Glutamatergic neuron (in vitro differentiated cells): Measurements from ENCODE around the gene AKT1. TPM values are rescaled to one million over a fixed set of nuclear protein-coding genes. Genes with fewer than 3 reads are reported as not detected.
A peak's percentile ranks its signal among the peaks of the same experiment; 100 is the strongest.

ENCODE experiments used
- DNase-seq: peaks from one replicate; pipeline ENCODE4 v3.0.0; 2022
- H3K27ac Mint-ChIP-seq: one replicate; pipeline ENCODE4 v1.8.0; 2020; ENCODE audit warnings: mild to moderate bottlenecking, mixed read lengths, inconsistent platforms; ENCODE audit not compliant: unreplicated experiment
- H3K27me3 Mint-ChIP-seq: one replicate; pipeline ENCODE4 v1.8.0; 2020; ENCODE audit warnings: mild to moderate bottlenecking, moderate library complexity, mixed read lengths, inconsistent platforms; ENCODE audit not compliant: unreplicated experiment
- H3K36me3 Mint-ChIP-seq: one replicate; pipeline ENCODE4 v1.8.0; 2020; ENCODE audit warnings: mild to moderate bottlenecking, mixed read lengths, inconsistent platforms; ENCODE audit not compliant: unreplicated experiment
- H3K4me1 Mint-ChIP-seq: one replicate; pipeline ENCODE4 v1.8.0; 2020; ENCODE audit warnings: mild to moderate bottlenecking, low read depth, mixed read lengths, inconsistent platforms; ENCODE audit not compliant: unreplicated experiment
- H3K4me3 Mint-ChIP-seq: one replicate; pipeline ENCODE4 v1.8.0; 2020; ENCODE audit warnings: mild to moderate bottlenecking, mixed read lengths, inconsistent platforms; ENCODE audit not compliant: unreplicated experiment
- H3K9me3 Mint-ChIP-seq: one replicate; pipeline ENCODE4 v1.8.0; 2020; ENCODE audit warnings: mild to moderate bottlenecking, moderate library complexity, mixed read lengths, inconsistent platforms; ENCODE audit not compliant: unreplicated experiment
- CTCF ChIP-seq: fragments of 200-600 bp; sonication (generic); IDR thresholded peaks from one replicate; pipeline ENCODE4 v1.5.0; 2021; ENCODE audit not compliant: partially characterized antibody, unreplicated experiment
- total RNA-seq: library from RNA; stranded (reverse); fragmentation: NEBNext Ultra II Directional; extraction: Animal tissue kit (Norgen Biotek cat#: 25700); gene quantifications from one replicate; pipeline ENCODE4 v1.2.1, GENCODE V29; 2021; ENCODE audit not compliant: unreplicated experiment

The AKT1 gene
- total RNA-seq, 1 donor from 2014 or later: 300 TPM

DNA sequence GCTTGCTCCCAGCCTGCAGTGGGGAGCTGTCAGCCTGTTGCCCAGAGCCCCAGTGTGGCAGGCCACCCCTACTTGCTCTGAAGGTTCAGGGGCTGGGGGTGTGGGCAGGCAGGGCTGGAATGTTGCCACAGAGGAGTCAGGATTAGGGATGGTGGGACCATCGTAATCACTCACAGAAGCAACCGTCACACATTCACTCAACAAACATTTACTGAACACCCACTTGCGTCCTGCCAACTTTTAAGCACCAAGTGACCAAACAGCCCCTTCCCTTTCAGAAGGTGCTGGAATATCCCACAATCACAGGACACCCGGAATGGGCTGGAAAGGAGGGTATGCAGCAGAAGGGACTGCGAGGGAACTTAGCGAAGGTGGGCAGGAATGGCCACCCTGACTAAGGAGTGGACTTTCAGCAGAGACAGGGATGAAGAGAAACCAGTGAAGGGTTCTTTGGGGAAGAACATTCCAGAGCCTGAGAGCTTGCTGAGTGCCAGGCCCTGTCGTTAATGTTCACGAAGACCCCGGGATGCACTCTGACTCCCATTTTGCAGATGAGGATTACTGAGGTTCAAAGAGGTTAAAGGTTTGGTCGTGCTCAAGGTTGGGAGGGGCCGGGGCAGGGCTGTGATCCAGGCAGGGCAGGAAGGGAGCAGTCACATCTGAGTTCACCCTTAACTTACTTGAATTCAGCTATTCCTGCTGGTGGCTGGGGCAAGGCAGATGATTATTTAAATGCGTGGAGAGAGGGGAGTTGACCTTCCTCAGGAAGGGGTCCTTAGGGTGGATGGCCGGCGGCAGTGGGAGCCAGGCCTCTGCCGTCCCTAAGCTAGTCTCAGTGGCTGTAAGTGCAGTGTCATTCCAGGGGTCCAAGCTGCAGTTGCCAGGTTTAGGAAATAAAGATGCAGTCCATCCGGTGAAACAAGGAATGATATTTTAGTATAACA lies 3.0 kb upstream of the AKT1 start:
- Mint-ChIP-seq H3K27me3 (peaks cover 27% of the 10 kb centered on the region), H3K27ac (peak overlapping the region; percentile 83), H3K36me3 (no peaks in the 10 kb centered on the region), H3K4me3 (peak overlapping the region; percentile 78), H3K4me1 (peaks cover 25% of the 10 kb centered on the region), H3K9me3 (peaks cover 14% of the 10 kb centered on the region)
- DNase-seq: no peak
- TF ChIP-seq CTCF: no peak

DNA sequence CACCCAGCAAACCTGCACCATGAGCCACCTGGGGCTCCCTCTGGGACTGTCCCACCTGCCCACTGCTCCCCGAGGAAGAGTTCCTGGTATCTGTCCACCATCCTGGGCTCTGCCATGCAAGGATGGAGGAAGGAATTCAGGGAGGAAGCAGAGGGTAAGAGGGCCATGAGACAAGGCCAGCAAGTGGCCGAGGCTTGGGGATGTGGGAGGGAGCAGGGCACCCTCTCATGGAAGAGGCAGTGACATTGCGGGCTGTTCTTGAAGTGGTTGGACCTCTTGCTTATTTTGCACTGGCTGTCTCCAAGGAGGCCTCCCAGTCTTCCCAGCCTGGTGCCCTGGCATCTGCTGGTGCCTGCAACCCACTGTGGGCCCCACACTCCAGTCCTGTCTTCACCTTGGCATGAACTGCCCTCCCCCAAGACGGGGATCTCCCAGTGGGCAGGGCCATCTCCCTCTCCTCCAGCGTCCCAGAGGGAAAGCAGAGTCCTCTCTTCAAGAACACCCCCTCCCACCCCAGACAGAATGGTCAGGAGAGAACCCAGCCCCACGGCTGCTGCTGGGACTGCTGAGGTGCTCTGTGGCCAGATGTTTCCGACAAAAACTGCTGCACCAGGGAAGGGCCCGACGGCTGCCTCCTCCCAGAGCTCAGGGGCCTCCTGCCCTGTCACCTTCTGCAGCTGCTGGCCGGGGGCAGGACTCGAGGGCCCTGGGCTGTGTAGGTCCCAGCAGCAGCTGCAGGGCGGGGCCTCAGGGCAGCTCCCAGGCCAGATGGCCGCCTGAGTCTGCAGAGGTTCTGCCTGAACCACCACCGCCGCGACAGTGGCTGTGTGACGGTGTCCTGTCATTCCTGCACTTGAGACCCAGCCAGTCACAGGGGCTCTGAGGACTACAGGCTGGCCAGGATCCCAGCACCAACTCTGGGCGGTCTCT lies 1.8 kb upstream of the AKT1 start:
- Mint-ChIP-seq H3K4me3 (peak overlapping the region; percentile 49), H3K27me3 (peaks cover 32% of the 10 kb centered on the region), H3K4me1 (peaks cover 32% of the 10 kb centered on the region), H3K9me3 (peaks cover 16% of the 10 kb centered on the region), H3K27ac (peak overlapping the region; percentile 83), H3K36me3 (no peaks in the 10 kb centered on the region)
- TF ChIP-seq CTCF: no peak
- peak; percentile 86 for DNase-seq

DNA sequence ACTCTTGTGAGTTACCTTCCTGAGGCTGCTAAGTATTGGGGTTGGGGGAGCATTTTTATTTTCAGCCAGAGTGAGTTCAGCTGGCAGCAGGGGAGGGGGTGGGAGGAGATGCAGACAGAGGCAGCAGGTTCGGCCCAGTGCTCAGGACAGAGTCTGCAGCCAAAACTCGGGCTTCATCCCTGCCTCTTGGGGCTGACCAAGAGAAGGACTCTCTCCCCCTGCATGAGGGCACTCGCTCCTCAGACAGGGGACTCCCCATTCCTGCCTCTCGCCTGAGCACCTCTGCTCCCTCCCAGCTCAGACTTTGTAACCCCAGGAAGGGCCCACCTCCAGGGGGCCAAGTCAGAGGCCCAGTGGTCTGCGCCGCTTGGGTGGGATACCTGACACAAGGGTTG lies 1.1 kb upstream of the AKT1 start:
- TF ChIP-seq CTCF: no peak
- no peak for DNase-seq
- Mint-ChIP-seq H3K9me3 (peaks cover 16% of the 10 kb centered on the region), H3K4me3 (peak overlapping the region; percentile 69), H3K4me1 (peaks cover 32% of the 10 kb centered on the region), H3K27me3 (peaks cover 31% of the 10 kb centered on the region), H3K36me3 (no peaks in the 10 kb centered on the region), H3K27ac (peak overlapping the region; percentile 55)

DNA sequence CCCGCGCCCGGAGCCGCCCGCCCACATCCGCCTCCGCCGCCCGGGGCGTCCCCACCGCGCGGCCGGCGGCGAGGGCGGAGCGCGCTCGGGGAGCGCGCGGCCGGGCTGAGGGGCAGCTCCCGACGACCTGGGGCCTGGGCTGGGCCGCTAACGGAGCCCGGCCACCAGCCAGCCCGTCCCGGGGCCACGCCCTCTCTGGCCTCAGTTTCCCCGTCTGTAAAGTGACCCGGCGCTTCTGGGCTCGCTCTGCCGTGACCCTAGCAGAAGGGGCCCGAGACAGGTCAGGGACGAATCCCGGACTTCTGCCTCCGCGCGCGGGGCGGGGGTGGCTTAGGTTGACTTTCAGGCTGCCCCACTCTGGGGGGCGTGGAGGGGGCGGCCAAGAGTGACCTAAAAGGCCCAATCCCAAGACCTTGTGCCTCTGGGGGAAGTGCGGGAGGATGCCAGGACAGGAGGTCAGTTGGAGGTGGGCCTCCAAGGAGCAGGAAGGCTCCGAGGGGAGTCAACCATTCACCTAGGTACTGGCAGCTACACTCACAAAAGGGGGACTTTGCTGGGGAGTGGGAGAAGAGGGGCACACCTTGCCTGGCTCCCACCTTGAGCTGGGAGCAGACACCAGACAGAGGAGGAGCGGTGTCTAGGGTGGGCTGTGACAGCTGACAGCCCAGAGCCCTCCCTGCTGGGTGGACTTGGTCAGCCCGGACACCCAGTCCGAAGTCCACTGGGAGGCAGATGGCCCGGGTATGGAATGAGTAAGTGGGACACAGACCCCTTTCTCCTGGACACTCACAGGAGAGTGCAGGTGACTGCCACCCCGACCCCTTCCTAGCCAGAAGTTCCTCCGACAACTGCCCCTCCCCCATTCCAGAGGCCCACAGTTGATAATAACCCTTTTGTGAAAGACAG lies 486 bp upstream of the AKT1 start:
- no peak for DNase-seq
- TF ChIP-seq CTCF: no peak
- Mint-ChIP-seq H3K4me1 (peaks cover 34% of the 10 kb centered on the region), H3K36me3 (no peaks in the 10 kb centered on the region), H3K27me3 (peaks cover 31% of the 10 kb centered on the region), H3K9me3 (peaks cover 16% of the 10 kb centered on the region), H3K27ac (peak overlapping the region; percentile 55), H3K4me3 (peak overlapping the region; percentile 69)
